Left kidney (tissue), 1 donor: ENCODE data around the gene CYP4F2. TPM values are rescaled to one million over a fixed set of nuclear protein-coding genes. Genes with fewer than 3 reads are reported as not detected.

Experiments
- polyA plus RNA-seq: library from polyadenylated mRNA; unstranded; fragments of 120-200 nt; gene quantifications from one replicate; pipeline ENCODE4 v1.2.1, GENCODE V29; 2013; ENCODE audit not compliant: insufficient read length

Gene CYP4F2
- polyA plus RNA-seq, 1 donor, result 0.13 TPM

Other genes with a start within 250 kb of the CYP4F2 start
- 1.1 TPM for gene CYP4F12, start 225.0 kb downstream of the CYP4F2 start, polyA plus RNA-seq
- gene OR10H2, start 170.1 kb downstream of the CYP4F2 start, polyA plus RNA-seq, result not detected
- gene OR10H3, start 160.1 kb downstream of the CYP4F2 start, polyA plus RNA-seq, result not detected
- 0.13 TPM for gene OR10H5, start 110.4 kb downstream of the CYP4F2 start, polyA plus RNA-seq
- gene OR10H1, start 82.4 kb downstream of the CYP4F2 start, polyA plus RNA-seq, result 0.03 TPM
- 0.42 TPM for gene CYP4F11, start 36.5 kb upstream of the CYP4F2 start, polyA plus RNA-seq
- gene OR10H4, start 50.9 kb upstream of the CYP4F2 start, polyA plus RNA-seq, result not detected
- 536 TPM for gene TPM4, start 178.4 kb upstream of the CYP4F2 start, polyA plus RNA-seq
- 87.0 TPM for gene RAB8A, start 213.8 kb upstream of the CYP4F2 start, polyA plus RNA-seq
- 0.43 TPM for gene HSH2D, start 245.6 kb upstream of the CYP4F2 start, polyA plus RNA-seq